Right ventricle myocardium superior (tissue), 1 donor: ENCODE results near the gene PGAP3. TPM values are rescaled to one million over a fixed set of nuclear protein-coding genes. Genes with fewer than 3 reads are reported as not detected.
"Not testable (repeated sequence)": the region's sequence is repeated elsewhere in the genome, so short reads cannot be mapped to it uniquely, and the experiment has no call there.

Source experiments
- ATAC-seq: fragments of 200-7000 bp; cut with Tn5 transposase; one replicate; pipeline ENCODE4 v1.9.1; 2020; ENCODE audit warnings: mild to moderate bottlenecking; ENCODE audit not compliant: poor library complexity
- DNase-seq: peaks from one replicate; pipeline ENCODE4 v3.0.0-alpha.2; 2020
- intact Hi-C: fragments of 100-400 bp; cut with DNase I; formaldehyde crosslinking; loops from one replicate; pipeline ENCODE4 v1.11.2; 2022
- total RNA-seq: library from RNA; stranded (reverse); fragmentation: NEBNext Ultra II Directional; extraction: Animal tissue kit (Norgen Biotek cat#: 25700); gene quantifications from one replicate; pipeline ENCODE4 v1.2.1, GENCODE V29; 2021
- donor health status: DM: no; HTN: yes; CAD: no; lungs with severe emphysema.

Gene PGAP3
- total RNA-seq, 1 donor from 2014 or later: 10.0 TPM

GRCh38 chr17:39701012-39701783 lies 13.3 kb upstream of the PGAP3 start:
- intact Hi-C loops: no loop called here
- no peak for ATAC-seq

GRCh38 chr17:39700148-39700987 lies 12.5 kb upstream of the PGAP3 start:
- DNase-seq (no peak), ATAC-seq (peak; percentile 58)
- intact Hi-C loops: no loop called here

More at GRCh38 chr17:39701012-39701783, 13.3 kb upstream of the PGAP3 start:
- no peak for DNase-seq

- ATAC-seq (peak; percentile 86), DNase-seq (peak; percentile 75)
- intact Hi-C loops: no loop called here
Observed at GRCh38 chr17:39699818-39700147, 11.9 kb upstream of the PGAP3 start, which contains the start of gene ERBB2. ERBB2 (plus strand) TSS chr17:39700064; CDS start chr17:39700239, 175 bp downstream.

- DNase-seq, intact Hi-C loops, ATAC-seq: not testable (repeated sequence)
Observed at GRCh38 chr17:39699157-39699817, 11.4 kb upstream of the PGAP3 start.

- DNase-seq (no peak), ATAC-seq (no peak)
- intact Hi-C loops: no loop called here
Observed at GRCh38 chr17:39697961-39698360, 10.1 kb upstream of the PGAP3 start.

- DNase-seq: no peak
- no peak for ATAC-seq
- intact Hi-C loops: no loop called here
Observed at GRCh38 chr17:39696731-39697130, 8.9 kb upstream of the PGAP3 start.

GRCh38 chr17:39695089-39695474 lies 7.2 kb upstream of the PGAP3 start:
- intact Hi-C loops: no loop called here
- ATAC-seq (no peak), DNase-seq (no peak)

- ATAC-seq (no peak), DNase-seq (no peak)
- intact Hi-C loops: no loop called here
Observed at GRCh38 chr17:39694593-39694992, 6.7 kb upstream of the PGAP3 start.

GRCh38 chr17:39688945-39689344 lies 1.1 kb upstream of the PGAP3 start:
- intact Hi-C loops: no loop called here
- no peak for ATAC-seq
- no peak for DNase-seq

GRCh38 chr17:39688475-39688835 lies 598 bp upstream of the PGAP3 start:
- ATAC-seq (no peak), DNase-seq (no peak)
- intact Hi-C loops: no loop called here

GRCh38 chr17:39687101-39687545 lies 734 bp downstream of the PGAP3 start:
- no peak for ATAC-seq
- intact Hi-C loops: no loop called here
- DNase-seq: no peak

- ATAC-seq: no peak
Observed at GRCh38 chr17:39684369-39685192, 3.3 kb downstream of the PGAP3 start.

GRCh38 chr17:39683295-39683939 lies 4.4 kb downstream of the PGAP3 start:
- intact Hi-C loops: no loop called here
- ATAC-seq (no peak), DNase-seq (no peak)

More at GRCh38 chr17:39684369-39685192, 3.3 kb downstream of the PGAP3 start:
- intact Hi-C loops: no loop called here
- no peak for DNase-seq

GRCh38 chr17:39679521-39680192 lies 8.2 kb downstream of the PGAP3 start:
- intact Hi-C loops: no loop called here
- peak; percentile 66 for DNase-seq
- peak; percentile 51 for ATAC-seq

GRCh38 chr17:39678340-39679116 lies 9.3 kb downstream of the PGAP3 start:
- DNase-seq (no peak), ATAC-seq (no peak)
- intact Hi-C loops: no loop called here

- intact Hi-C loops: no loop called here
- DNase-seq: peak; percentile 74
- ATAC-seq: peak; percentile 74
Observed at GRCh38 chr17:39677542-39678339, 10.1 kb downstream of the PGAP3 start.
